Inflammatory macrophage treated with lipopolysaccharide for 4 hours (primary cell): ENCODE results near the gene CYP3A7.
"Not testable (repeated sequence)": the region's sequence is repeated elsewhere in the genome, so short reads cannot be mapped to it uniquely, and the experiment has no call there.

Experiments used
- DNase-seq: peaks from one replicate; pipeline ENCODE4 v3.0.0-alpha.2; 2020

CYP3A7 gene

GRCh38 chr7:99734987-99735386 lies at the start of gene CYP3A7:
CYP3A7 (minus strand) TSS chr7:99735196; CDS start chr7:99735093, 103 bp downstream.
- no peak for DNase-seq

DNA sequence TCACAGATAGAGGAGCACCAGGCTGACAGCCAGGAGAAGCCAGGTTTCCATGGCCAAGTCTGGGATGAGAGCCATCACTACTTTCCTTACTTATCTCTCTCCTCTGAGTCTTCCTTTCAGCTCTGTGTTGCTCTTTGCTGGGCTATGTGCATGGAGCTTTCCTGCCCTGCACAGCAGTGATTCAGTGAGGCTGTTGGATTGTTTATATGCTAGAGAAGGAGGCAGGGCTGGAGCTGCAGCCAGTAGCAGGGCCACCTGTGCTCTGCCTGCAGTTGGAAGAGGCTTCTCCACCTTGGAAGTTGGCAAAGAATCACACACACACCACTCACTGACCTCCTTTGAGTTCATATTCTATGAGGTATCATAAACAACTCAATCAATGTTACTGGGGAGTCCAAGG lies 49.0 kb upstream of the CYP3A7 start, which contains the start of gene CYP3A4:
TSS of gene CYP3A4 (minus strand) at position 178 of the 400 bp plus-strand sequence. CDS start at position 75, 103 bp downstream.
- no peak for DNase-seq

DNA sequence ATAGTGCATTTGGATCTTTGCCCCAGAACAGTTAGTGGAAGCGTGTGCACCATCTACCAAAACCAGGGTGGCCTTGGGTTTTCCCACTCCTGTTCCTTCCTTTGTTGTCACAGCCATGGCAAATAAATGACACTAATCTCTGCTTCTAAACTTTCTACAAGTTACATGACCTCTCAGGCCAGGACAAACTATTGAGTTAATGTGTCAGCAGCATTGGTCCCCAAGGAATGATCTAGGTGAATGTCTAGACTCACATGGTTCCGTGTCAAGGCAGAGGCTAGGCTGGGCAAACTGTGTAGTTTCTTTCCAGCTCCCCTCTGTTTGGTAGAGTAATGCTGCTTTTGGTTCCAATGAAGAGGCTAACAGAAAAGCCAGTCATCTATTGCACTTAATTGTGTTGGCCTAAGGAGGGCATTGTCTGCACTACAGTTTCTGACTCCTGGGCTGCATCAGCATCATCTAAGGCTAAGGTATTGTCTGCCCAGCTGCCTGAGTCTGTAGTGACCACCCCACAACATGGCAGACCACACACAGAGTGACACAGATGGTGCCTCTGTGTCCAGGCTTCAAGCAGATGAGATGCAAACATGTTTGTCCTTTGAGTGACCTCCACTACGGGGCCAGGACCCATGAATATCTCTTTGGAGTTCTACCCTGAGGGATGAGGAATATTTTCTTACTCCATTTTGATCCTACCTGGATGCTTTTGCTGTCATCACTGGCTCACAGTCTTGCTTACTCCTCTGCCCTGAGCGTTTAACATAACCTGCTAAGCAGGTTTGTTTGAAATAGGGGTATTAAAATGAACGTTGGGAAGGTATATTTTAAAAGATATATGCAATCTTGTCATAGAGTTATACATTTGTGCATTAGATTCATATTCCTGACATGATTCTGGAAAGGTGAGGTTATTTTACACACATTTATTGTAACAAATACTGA lies 47.3 kb upstream of the CYP3A7 start:
- no peak for DNase-seq

GRCh38 chr7:99780588-99780987 lies 45.6 kb upstream of the CYP3A7 start:
- DNase-seq, result no peak

- DNase-seq, result no peak
These were observed 45.0 kb upstream of the CYP3A7 start for GRCh38 chr7:99779949-99780348.

DNA sequence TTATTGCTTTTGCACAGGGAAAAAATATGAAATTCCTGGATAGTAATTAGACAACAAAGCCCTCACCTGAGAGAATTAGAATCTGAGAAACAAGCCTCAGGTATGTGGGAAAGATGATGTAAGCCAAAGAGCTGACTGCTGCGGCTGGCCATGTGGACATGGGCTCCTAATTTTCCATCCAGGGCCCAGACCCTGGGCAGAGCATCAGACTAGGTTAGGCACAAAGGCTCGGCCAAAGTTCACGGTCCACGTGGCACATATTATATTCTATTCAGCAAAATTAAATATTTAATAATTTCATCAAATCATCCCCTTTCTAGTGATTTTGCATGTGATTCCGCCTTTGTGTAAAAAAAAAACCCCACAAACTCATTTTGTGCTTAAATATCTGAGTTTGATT lies 43.9 kb upstream of the CYP3A7 start:
- DNase-seq, result no peak

GRCh38 chr7:99773395-99773794 lies 38.4 kb upstream of the CYP3A7 start:
- peak; percentile 23 for DNase-seq

DNA sequence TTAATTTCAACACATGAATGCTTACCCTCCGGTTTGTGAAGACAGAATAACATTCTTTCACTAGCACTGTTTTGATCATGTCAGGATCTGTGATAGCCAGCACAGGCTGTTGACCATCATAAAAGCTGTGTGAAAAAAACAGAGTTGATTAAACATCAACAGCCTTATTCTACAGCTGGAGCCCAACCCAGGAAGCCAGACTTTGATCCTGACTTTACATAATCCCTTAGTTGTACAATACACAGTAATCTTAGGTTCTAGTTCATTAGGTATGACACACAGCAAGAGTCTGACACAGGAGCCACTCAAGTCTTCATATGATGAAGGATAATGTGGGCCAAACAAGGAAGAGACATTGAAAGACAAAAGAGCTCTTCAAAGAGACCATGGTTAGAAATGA lies 37.6 kb upstream of the CYP3A7 start:
- DNase-seq, result no peak

GRCh38 chr7:99769494-99769893 lies 34.5 kb upstream of the CYP3A7 start:
- not testable (repeated sequence) for DNase-seq

DNA sequence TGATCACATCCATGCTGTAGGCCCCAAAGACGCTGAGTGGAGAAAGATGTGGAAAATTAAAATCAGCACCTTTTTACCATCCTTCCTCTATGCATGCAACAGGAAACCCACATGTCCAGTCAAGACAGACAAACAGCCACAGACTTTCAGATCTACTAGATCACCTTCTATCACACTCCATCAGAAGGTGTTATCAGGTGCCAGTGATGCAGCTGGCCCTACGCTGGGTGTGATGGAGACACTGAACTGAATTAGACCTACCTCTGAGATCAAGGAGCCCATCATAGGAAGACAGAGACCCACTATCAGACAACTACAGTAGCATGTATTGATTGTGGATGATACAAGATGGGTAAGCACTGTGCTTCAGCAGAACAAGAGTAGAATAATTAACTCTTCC lies 33.5 kb upstream of the CYP3A7 start:
- no peak for DNase-seq

DNA sequence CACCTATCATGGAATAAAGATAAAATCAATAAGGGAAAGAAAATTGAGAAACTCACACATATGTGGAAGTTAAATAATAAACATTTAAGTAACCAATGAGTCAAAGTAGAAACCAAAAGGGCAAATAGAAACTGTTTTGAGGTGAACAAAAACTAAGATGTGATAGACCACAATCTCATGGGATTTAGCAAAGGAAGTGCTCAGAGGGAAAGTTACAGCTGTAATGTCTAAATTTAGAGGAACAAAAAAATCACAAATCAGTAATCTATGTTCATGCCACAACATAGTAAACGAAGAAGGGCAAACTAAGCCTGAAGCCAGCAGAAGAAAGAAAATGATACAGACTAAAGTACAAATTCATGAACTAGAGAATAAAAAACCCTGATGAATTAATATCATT lies 32.7 kb upstream of the CYP3A7 start:
- DNase-seq, result peak; percentile 63

DNA sequence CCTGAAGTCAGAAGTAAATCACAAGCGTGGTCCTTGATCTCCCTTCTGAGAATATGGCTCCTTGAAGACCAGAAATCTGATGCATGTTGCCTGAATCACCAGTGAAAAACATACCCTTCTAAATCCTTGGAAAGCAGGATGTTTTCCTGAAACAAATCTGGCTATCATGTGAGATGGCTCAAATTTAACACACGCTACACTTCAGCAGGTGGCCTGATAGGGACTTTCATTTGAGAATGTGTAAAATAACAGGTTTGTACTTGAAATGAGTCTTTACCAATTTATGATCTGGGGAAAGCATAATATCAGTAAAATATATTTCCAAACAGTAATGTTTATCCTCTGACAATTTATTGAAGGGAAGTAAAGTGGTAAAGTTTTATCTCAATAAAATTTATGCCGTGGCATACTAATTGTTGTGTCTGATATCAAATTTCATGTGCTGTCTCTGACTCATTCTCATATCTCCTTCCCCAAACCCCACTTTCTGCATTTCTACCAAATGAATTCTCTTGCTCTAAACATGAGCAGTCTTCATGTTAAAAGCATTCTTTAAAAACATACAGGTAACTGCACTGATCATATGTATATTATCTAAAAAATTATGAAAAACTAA lies 31.6 kb upstream of the CYP3A7 start:
- DNase-seq, result no peak

- DNase-seq, result no peak
These were observed 29.5 kb upstream of the CYP3A7 start for GRCh38 chr7:99764478-99764877.

GRCh38 chr7:99762680-99763327 lies 27.8 kb upstream of the CYP3A7 start:
- no peak for DNase-seq

DNA sequence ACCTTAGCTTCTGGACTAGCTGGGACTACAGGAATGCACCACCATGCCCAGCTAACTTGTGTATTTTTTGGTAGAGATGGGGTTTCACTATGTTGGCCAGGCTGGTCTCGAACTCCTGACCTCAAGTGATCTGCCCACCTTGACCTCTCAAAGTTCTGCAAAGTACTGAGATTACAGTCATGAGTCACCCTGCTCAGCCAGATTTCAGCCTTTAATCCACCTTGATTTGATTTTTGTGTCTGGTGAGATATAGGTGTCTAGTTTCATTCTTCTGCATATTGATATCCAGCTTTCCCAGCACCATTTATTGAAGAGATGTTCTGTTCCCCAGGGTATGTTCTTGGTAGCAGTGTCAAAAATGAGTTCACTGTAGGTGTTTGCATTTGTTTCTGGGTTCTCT lies 20.1 kb upstream of the CYP3A7 start:
- DNase-seq, result no peak

- no peak for DNase-seq
These were observed 17.4 kb upstream of the CYP3A7 start for GRCh38 chr7:99752356-99752755.

DNA sequence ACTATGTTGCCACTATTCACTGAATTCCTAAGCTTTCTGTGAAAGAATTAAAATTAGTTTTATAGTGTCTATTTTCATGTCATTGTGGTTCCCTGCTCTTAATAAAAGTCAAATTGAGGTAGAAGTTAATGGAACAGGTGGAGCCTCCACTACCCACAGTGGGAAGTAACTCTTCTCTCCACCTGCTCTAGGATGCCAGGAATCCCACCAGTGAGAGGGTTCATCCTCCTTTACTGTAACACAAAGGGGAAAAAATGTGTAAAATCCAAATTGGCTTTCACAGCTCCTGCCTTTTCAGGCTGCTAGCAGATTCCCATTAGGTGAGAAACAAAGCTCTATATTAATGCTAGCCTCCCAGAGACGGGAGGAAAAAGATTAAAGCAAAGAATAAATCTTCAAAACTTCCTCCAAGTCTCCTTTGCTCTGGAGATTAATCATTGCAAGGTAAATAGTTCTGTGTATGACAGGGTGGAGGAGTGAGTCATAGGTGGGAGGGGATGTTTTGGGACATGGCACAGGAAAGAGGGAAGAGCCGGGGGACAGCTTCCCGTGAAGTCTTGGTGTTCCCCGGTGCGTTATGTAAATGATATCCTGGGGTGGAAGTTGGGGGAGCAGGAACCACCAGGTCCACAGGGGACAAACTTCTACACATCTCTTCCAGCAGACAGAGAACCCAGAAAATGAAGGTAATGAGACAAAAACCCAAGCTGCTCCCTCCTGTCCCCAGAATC lies 16.5 kb upstream of the CYP3A7 start:
- not testable (repeated sequence) for DNase-seq

GRCh38 chr7:99748846-99749579 lies 14.0 kb upstream of the CYP3A7 start:
- no peak for DNase-seq

GRCh38 chr7:99746915-99747314 lies 11.9 kb upstream of the CYP3A7 start:
- not testable (repeated sequence) for DNase-seq

DNA sequence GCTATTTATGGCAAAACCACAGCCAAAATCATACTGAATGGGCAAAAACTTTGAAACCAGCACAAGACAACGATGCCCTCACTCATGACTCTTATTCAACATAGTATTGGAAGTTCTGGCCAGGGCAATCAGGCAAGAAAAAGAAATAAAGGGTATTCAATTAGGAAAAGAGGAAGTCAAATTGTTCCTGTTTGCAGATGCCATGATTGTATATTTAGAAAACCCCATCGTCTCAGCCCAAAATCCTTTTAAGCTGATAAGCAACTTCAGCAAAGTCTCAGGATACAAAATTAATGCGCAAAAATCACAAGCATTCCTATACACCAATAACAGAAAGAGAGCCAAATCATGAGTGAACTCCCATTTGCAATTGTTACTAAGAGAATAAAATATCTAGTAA lies 10.4 kb upstream of the CYP3A7 start:
- not testable (repeated sequence) for DNase-seq

GRCh38 chr7:99742737-99743394 lies 7.9 kb upstream of the CYP3A7 start:
- DNase-seq, result no peak

DNA sequence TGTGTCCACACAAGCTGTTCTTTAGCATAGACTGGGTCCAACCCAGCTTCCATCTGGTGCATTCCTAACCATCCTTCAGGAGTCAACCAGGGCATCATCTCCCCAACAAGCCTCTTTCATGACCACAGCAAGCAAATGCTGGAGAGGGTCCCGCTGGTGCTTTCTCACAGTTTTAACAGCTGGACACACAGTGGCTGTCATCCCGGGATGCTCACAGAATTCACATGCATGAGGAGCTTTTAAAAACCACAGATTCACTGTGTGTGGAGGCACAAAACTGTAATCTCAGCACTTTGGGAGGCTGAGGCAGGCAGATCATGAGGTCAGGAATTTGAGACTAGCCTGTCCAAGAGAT lies 6.4 kb upstream of the CYP3A7 start:
- DNase-seq, result no peak
